Astrocyte (in vitro differentiated cells and primary cell): ENCODE data around the gene FGF12.

Experiments
- EZH2 ChIP-seq: IDR thresholded peaks from 2 replicates; pipeline ENCODE4 v1.6.1; 2012; ENCODE audit warnings: mild to moderate bottlenecking, low read length, inconsistent platforms; ENCODE audit not compliant: insufficient read depth
- TF ChIP-seq, protein P1 (sequence below): IDR thresholded peaks from 2 replicates; pipeline ENCODE4 v1.5.1; 2011; ENCODE audit warnings: low read depth, mild to moderate bottlenecking, inconsistent platforms, low read length, moderate library complexity; ENCODE audit not compliant: insufficient read depth

DNA sequence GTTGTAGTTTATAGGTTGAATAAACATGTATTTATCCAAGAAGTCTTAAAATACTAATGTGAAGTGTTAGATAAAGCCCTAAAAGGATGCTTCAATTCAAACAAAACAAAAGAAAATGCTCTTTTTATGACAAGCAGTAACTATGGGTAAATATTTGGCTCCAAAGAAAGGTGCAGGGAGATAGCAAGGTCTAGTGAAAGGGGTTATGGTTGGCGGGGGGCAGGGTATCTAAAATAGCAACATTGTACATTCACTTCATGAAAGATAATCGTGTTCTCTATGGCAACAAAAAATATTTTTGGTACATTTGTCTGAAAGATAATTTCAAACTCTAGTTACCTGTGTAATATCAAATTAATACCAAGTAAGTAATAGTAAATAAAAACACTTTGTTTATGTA, 149.5 kb downstream of the FGF12 start:
- TF ChIP-seq, protein P1, sequence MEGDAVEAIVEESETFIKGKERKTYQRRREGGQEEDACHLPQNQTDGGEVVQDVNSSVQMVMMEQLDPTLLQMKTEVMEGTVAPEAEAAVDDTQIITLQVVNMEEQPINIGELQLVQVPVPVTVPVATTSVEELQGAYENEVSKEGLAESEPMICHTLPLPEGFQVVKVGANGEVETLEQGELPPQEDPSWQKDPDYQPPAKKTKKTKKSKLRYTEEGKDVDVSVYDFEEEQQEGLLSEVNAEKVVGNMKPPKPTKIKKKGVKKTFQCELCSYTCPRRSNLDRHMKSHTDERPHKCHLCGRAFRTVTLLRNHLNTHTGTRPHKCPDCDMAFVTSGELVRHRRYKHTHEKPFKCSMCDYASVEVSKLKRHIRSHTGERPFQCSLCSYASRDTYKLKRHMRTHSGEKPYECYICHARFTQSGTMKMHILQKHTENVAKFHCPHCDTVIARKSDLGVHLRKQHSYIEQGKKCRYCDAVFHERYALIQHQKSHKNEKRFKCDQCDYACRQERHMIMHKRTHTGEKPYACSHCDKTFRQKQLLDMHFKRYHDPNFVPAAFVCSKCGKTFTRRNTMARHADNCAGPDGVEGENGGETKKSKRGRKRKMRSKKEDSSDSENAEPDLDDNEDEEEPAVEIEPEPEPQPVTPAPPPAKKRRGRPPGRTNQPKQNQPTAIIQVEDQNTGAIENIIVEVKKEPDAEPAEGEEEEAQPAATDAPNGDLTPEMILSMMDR = no peak
- no peak for TF ChIP-seq EZH2
